IMR-90 (cell line): ENCODE measurements around the gene FOXL1. TPM values are rescaled to one million over a fixed set of nuclear protein-coding genes. Genes with fewer than 3 reads are reported as not detected.

Experiments
- ATAC-seq: fragments of 200-7000 bp; cut with Tn5 transposase; 2 replicates; pipeline ENCODE4 v1.9.1; 2020; ENCODE audit warnings: low read depth, mild to moderate bottlenecking, moderate library complexity
- BruUV-seq: library from RNA; stranded (reverse); fragments of 400-500 nt; replicated peaks from 2 replicates; lab custom pipeline; 2021; lab: Mats Ljungman, UMichigan
- CTCF ChIA-PET: fragments of 300-600 bp; formaldehyde crosslinking; extraction: SDS; loops from one replicate; lab custom pipeline; 2021; ENCODE audit warnings: antibody characterized with exemption; lab: Yijun Ruan, JAX
- POLR2A ChIA-PET: fragments of 300-600 bp; sonication (Branson Sonifier 250); formaldehyde crosslinking; loops from one replicate; lab custom pipeline; 2022; ENCODE audit warnings: antibody characterized with exemption; ENCODE audit not compliant: unreplicated experiment; lab: Charles Lee
- DNase-seq: peaks from one replicate; pipeline ENCODE4 v3.0.0; 2013
- H2AFZ ChIP-seq: replicated peaks from 2 replicates; pipeline ENCODE3; 2013; ENCODE audit warnings: low read length, mild to moderate bottlenecking; ENCODE audit not compliant: poor library complexity
- H2AK5ac ChIP-seq: 2 replicates; pipeline ENCODE4 v1.6.1; 2013; ENCODE audit warnings: low read depth, low read length, inconsistent platforms
- H2AK9ac ChIP-seq: replicated peaks from 2 replicates; pipeline ENCODE3; 2013; ENCODE audit warnings: mild to moderate bottlenecking, low read depth, low read length, moderate library complexity; ENCODE audit not compliant: poor library complexity
- H2BK120ac ChIP-seq: 2 replicates; pipeline ENCODE4 v1.6.1; 2013; ENCODE audit warnings: low read depth, low read length, inconsistent platforms
- H2BK15ac ChIP-seq: 3 replicates; pipeline ENCODE4 v1.6.1; 2013; ENCODE audit warnings: low read depth, low read length, inconsistent platforms
- H2BK20ac ChIP-seq: 2 replicates; pipeline ENCODE4 v1.6.1; 2013; ENCODE audit warnings: low read depth, mild to moderate bottlenecking, inconsistent platforms, low read length, moderate library complexity
- H2BK5ac ChIP-seq: 2 replicates; pipeline ENCODE4 v1.6.1; 2013; ENCODE audit warnings: mild to moderate bottlenecking, low read depth, low read length, inconsistent platforms; ENCODE audit not compliant: poor library complexity, severe bottlenecking
- H3K14ac ChIP-seq: replicated peaks from 2 replicates; pipeline ENCODE4 v1.6.1; 2013; ENCODE audit warnings: low read depth, low read length, inconsistent platforms
- H3K18ac ChIP-seq: 2 replicates; pipeline ENCODE4 v1.6.1; 2013; ENCODE audit warnings: low read depth, low read length, control low read depth
- H3K23ac ChIP-seq: 2 replicates; pipeline ENCODE4 v1.6.1; 2013; ENCODE audit warnings: low read depth, low read length, inconsistent platforms
- H3K27ac ChIP-seq: 2 replicates; pipeline ENCODE4 v1.5.1; 2013; ENCODE audit warnings: mild to moderate bottlenecking, control low read depth, low read length; ENCODE audit not compliant: insufficient read depth
- H3K27me3 ChIP-seq: 2 replicates; pipeline ENCODE4 v1.6.1; 2013; ENCODE audit warnings: low read length; ENCODE audit not compliant: control insufficient read depth, insufficient read depth
- H3K36me3 ChIP-seq: 2 replicates; pipeline ENCODE4 v1.6.1; 2013; ENCODE audit warnings: low read length, mixed read lengths; ENCODE audit not compliant: control insufficient read depth, insufficient read depth
- H3K4ac ChIP-seq: 2 replicates; pipeline ENCODE4 v1.6.1; 2013; ENCODE audit warnings: low read depth, low read length, inconsistent platforms
- H3K4me1 ChIP-seq: 2 replicates; pipeline ENCODE4 v1.6.1; 2013; ENCODE audit warnings: low read length, mixed read lengths; ENCODE audit not compliant: control insufficient read depth, insufficient read depth
- H3K4me2 ChIP-seq: 2 replicates; pipeline ENCODE4 v1.6.1; 2013; ENCODE audit warnings: low read depth, mild to moderate bottlenecking, control low read depth, low read length, moderate library complexity
- H3K4me3 ChIP-seq: 2 replicates; pipeline ENCODE4 v1.5.1; 2013; ENCODE audit warnings: low read depth, mild to moderate bottlenecking, control low read depth, low read length, moderate library complexity; ENCODE audit not compliant: insufficient read depth
- H3K56ac ChIP-seq: 2 replicates; pipeline ENCODE4 v1.6.1; 2013; ENCODE audit warnings: low read length, inconsistent platforms; ENCODE audit not compliant: insufficient read depth; ENCODE audit errors: extremely low read depth
- H3K79me1 ChIP-seq, 2 experiments: 2 replicates each; pipeline ENCODE4 v1.6.1; 2013; ENCODE audit warnings: low read length in 2 of 2, inconsistent platforms in 1 of 2, low read depth in 1 of 2
- H3K9ac ChIP-seq: 2 replicates; pipeline ENCODE4 v1.6.1; 2013; ENCODE audit warnings: low read depth, low read length, control low read depth
- H3K9me1 ChIP-seq: 2 replicates; pipeline ENCODE4 v1.6.1; 2013; ENCODE audit warnings: low read length, inconsistent platforms; ENCODE audit not compliant: insufficient read depth
- H3K9me3 ChIP-seq: 2 replicates; pipeline ENCODE4 v1.6.1; 2013; ENCODE audit warnings: low read length; ENCODE audit not compliant: control insufficient read depth, insufficient read depth
- H4K20me1 ChIP-seq: 2 replicates; pipeline ENCODE4 v1.6.1; 2013; ENCODE audit warnings: low read length, inconsistent platforms; ENCODE audit not compliant: insufficient read depth
- H4K5ac ChIP-seq: 2 replicates; pipeline ENCODE4 v1.6.1; 2013; ENCODE audit warnings: mild to moderate bottlenecking, low read depth, low read length, control low read depth
- H4K8ac ChIP-seq, 2 experiments: 2 replicates each; pipeline ENCODE4 v1.6.1; 2013; ENCODE audit warnings: low read depth in 2 of 2, low read length in 2 of 2, control low read depth in 1 of 2, inconsistent platforms in 1 of 2
- H4K91ac ChIP-seq: 2 replicates; pipeline ENCODE4 v1.6.1; 2013; ENCODE audit warnings: low read depth, low read length, inconsistent platforms; ENCODE audit not compliant: insufficient read depth
- BHLHE40 ChIP-seq: fragments of 150-350 bp; IDR thresholded peaks from 2 replicates; pipeline ENCODE4 v1.6.1; 2016; ENCODE audit warnings: mild to moderate bottlenecking, low read depth, low read length
- CEBPB ChIP-seq: IDR thresholded peaks from 2 replicates; pipeline ENCODE4 v1.6.1; 2012; ENCODE audit warnings: low read depth, low read length, improper control_type of control experiment
- CTCF ChIP-seq: conservative IDR thresholded peaks from 2 replicates; pipeline ENCODE4 v1.5.1; 2012; ENCODE audit warnings: mild to moderate bottlenecking, low read depth, low read length, improper control_type of control experiment
- ELK1 ChIP-seq: fragments of 150-350 bp; IDR thresholded peaks from 2 replicates; pipeline ENCODE4 v1.6.1; 2016; ENCODE audit warnings: low read depth, mild to moderate bottlenecking, low read length, moderate library complexity, borderline replicate concordance
- FOS ChIP-seq: fragments of 150-350 bp; IDR thresholded peaks from 2 replicates; pipeline ENCODE4 v1.6.1; 2016; ENCODE audit warnings: low read depth, low read length
- MXI1 ChIP-seq: IDR thresholded peaks from 2 replicates; pipeline ENCODE4 v1.6.1; 2012; ENCODE audit warnings: low read depth, mild to moderate bottlenecking, low read length, moderate library complexity, borderline replicate concordance
- NFE2L2 ChIP-seq: fragments of 150-350 bp; IDR thresholded peaks from 2 replicates; pipeline ENCODE4 v1.6.1; 2016; ENCODE audit warnings: low read depth, mild to moderate bottlenecking, low read length
- POLR2A ChIP-seq: IDR thresholded peaks from 2 replicates; pipeline ENCODE4 v1.6.1; 2012; ENCODE audit warnings: mild to moderate bottlenecking, low read depth, low read length
- RAD21 ChIP-seq: IDR thresholded peaks from 2 replicates; pipeline ENCODE4 v1.6.1; 2012; ENCODE audit warnings: low read length, improper control_type of control experiment
- RCOR1 ChIP-seq: IDR thresholded peaks from 2 replicates; pipeline ENCODE4 v1.6.1; 2012; ENCODE audit warnings: mild to moderate bottlenecking, low read length, improper control_type of control experiment; ENCODE audit not compliant: insufficient replicate concordance
- RFX5 ChIP-seq: IDR thresholded peaks from 2 replicates; pipeline ENCODE4 v1.8.0; 2012; ENCODE audit warnings: low read depth, mild to moderate bottlenecking, low read length, moderate library complexity
- SMC3 ChIP-seq: fragments of 150-350 bp; IDR thresholded peaks from 2 replicates; pipeline ENCODE4 v1.6.1; 2016; ENCODE audit warnings: low read depth, mild to moderate bottlenecking, antibody characterized with exemption, low read length, moderate library complexity
- USF2 ChIP-seq: fragments of 150-350 bp; IDR thresholded peaks from 2 replicates; pipeline ENCODE4 v1.6.1; 2017; ENCODE audit warnings: mild to moderate bottlenecking, antibody characterized with exemption, low read length, low read depth
- WGBS, 2 experiments: methylation state at CpG; one replicate each; pipeline versions ENCODE4 v1.1.5 to v1.1.7; 2013; ENCODE audit warnings: missing lambda C conversion rate in 2 of 2; ENCODE audit not compliant: insufficient read length in 1 of 2; ENCODE audit errors: extremely low coverage in 2 of 2; 5-methylcytosine and 5-hydroxymethylcytosine counted together
- dilution Hi-C: fragments of 300-500 bp; cut with HindIII; formaldehyde crosslinking; loops from one replicate; pipeline ENCODE4 v1.14.3; 2018; ENCODE audit warnings: low sequenced_read_pairs; ENCODE audit not compliant: unreplicated experiment
- in situ Hi-C: fragments of 300-500 bp; cut with MboI; formaldehyde crosslinking; loops from 3 replicates; pipeline ENCODE4 v1.14.3; 2019; ENCODE audit warnings: low sequenced_read_pairs, inconsistent platforms, mixed read lengths
- intact Hi-C: fragments of 100-400 bp; cut with micrococcal nuclease; formaldehyde crosslinking; loops from 2 replicates; pipeline ENCODE4 v1.10.0; 2022
- polyA plus RNA-seq, 3 experiments: library from polyadenylated mRNA; depleted of rRNA; stranded (reverse); fragments of >200 nt; gene quantifications; 2 replicates each; pipeline ENCODE4 v1.2.3, GENCODE V29; 2012; ENCODE audit warnings: low replicate concordance in 1 of 3
- total RNA-seq: library from RNA; depleted of rRNA; stranded (reverse); fragments of >200 nt; gene quantifications from 2 replicates; pipeline ENCODE4 v1.2.3, GENCODE V29; 2012

The FOXL1 gene
- total and polyA plus RNA-seq, 2 of the 4 experiments (the other 2 are of a cell fraction), result 15.2 to 25.8 TPM

GRCh38 chr16:86553356-86553755 is 25.0 kb upstream of the FOXL1 start:
- no peak overlapping the region for H3K14ac ChIP-seq
- H3K9ac ChIP-seq, result no peak overlapping the region
- H3K9me1 ChIP-seq, result peaks cover 7% of the 10 kb centered on the region
- ChIA-PET POLR2A (no interaction called here), CTCF (no interaction called here)
- no peak overlapping the region for H3K4me3 ChIP-seq
- no peak overlapping the region for H3K18ac ChIP-seq
- H3K36me3 ChIP-seq, result peaks cover 19% of the 10 kb centered on the region
- no TSS peak for BruUV-seq
- H3K4ac ChIP-seq, result no peak overlapping the region
- H4K20me1 ChIP-seq, result no peaks in the 10 kb centered on the region
- WGBS, 2 experiments, result 100% methylated on average over 6 of the region's 22 CpGs; no CpG with 5 or more reads in 1 of the 2 experiments
- dilution Hi-C loops (no loop called here), in situ Hi-C loops (no loop called here), intact Hi-C loops (no loop called here)
- no peaks in the 10 kb centered on the region for H3K9me3 ChIP-seq
- H3K27me3 ChIP-seq, result no peaks in the 10 kb centered on the region
- DNase-seq (no peak), ATAC-seq (no peak)
- no peak overlapping the region for H4K8ac ChIP-seq
- H2BK5ac ChIP-seq, result no peak overlapping the region
- no peak overlapping the region for H2BK120ac ChIP-seq
- peaks cover 7% of the 10 kb centered on the region; the same call in 1 of the 2 replicates for H3K4me1 ChIP-seq
- H3K27ac ChIP-seq, result no peak overlapping the region
- no peak overlapping the region for H3K56ac ChIP-seq
- no peak overlapping the region for H2AK9ac ChIP-seq
- no peak overlapping the region for H2BK20ac ChIP-seq
- TF ChIP-seq CTCF (no peak), ELK1 (no peak), MXI1 (no peak), RCOR1 (no peak), RFX5 (no peak), USF2 (no peak), CEBPB (no peak), POLR2A (no peak), RAD21 (no peak), SMC3 (no peak), NFE2L2 (no peak), FOS (no peak), BHLHE40 (no peak)
- no peak overlapping the region for H3K23ac ChIP-seq
- peaks cover 18 to 43% of the 10 kb centered on the region in 2 experiments for H3K79me1 ChIP-seq
- no peak overlapping the region for H2AFZ ChIP-seq
- H4K91ac ChIP-seq, result no peak overlapping the region
- no peak overlapping the region for H4K5ac ChIP-seq
- no peak overlapping the region for H3K4me2 ChIP-seq
- no peak overlapping the region for H2BK15ac ChIP-seq
- no peak overlapping the region for H2AK5ac ChIP-seq
